AG04449 (cell line): ENCODE results near the gene SARS2.

ENCODE experiments used
- CTCF ChIA-PET: fragments of 350-600 bp; formaldehyde crosslinking; extraction: SDS; loops from one replicate; lab custom pipeline; 2021; ENCODE audit warnings: antibody characterized with exemption; lab: Yijun Ruan, JAX
- POLR2A ChIA-PET: fragments of 400-600, 350-600 bp; formaldehyde crosslinking; extraction: SDS; loops from one replicate; lab custom pipeline; 2020; ENCODE audit warnings: antibody characterized with exemption, inconsistent platforms; lab: Yijun Ruan, JAX
- DNase-seq: peaks from one replicate; pipeline ENCODE4 v3.0.0-alpha.2; 2010; ENCODE audit warnings: low read depth, low spot score
- H3K4me3 ChIP-seq: 2 replicates; pipeline ENCODE4 v1.5.1; 2011; ENCODE audit warnings: low read depth, mild to moderate bottlenecking, control low read depth, low read length
- TF ChIP-seq, protein P1 (sequence below): IDR thresholded peaks from one replicate; pipeline ENCODE4 v1.5.1; 2011; ENCODE audit warnings: mild to moderate bottlenecking, moderate library complexity, low read length, control low read depth, inconsistent platforms; ENCODE audit not compliant: insufficient read depth; ENCODE audit errors: missing control alignments

The SARS2 gene

DNA sequence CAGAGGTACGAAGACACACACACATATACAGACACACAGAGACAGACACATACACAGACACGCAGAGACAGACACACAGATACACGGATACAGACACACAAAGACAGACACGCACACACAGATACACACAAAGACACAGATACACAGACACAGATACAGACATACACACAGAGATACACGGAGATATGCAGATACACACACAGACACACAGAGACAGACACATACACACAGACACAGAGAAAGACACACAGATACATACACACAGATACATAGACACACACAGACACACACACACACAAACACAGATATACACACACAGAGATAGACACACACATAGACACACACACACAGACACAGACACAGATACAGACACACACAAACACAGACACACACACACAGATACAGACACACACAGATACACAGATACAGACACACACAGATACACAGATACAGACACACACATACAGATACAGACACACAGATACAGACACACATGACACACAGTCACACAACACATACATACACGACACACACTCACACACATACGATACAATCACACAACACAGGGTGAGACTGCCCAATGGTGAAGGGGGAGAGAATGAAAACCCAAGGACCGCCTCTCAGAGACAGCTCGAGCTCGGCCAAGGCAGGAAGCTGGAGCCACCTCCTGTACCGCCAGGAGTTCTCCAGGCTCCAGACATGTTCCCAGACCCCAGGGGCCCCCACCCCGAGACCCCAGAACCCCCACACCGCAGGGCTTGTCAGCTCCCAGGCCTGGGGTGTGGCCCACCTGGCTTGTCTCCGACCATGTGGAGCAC is 9.8 kb downstream of the SARS2 start:
- CTCF ChIA-PET: interaction anchor here (2.0 to 9.5 kb wide), 2 partner anchors 8 to 10 kb away, joined by 14 to 90 read pairs; partner anchors contain the start of genes MRPS12 and SARS2
- no peak for DNase-seq
- TF ChIP-seq, protein P1, sequence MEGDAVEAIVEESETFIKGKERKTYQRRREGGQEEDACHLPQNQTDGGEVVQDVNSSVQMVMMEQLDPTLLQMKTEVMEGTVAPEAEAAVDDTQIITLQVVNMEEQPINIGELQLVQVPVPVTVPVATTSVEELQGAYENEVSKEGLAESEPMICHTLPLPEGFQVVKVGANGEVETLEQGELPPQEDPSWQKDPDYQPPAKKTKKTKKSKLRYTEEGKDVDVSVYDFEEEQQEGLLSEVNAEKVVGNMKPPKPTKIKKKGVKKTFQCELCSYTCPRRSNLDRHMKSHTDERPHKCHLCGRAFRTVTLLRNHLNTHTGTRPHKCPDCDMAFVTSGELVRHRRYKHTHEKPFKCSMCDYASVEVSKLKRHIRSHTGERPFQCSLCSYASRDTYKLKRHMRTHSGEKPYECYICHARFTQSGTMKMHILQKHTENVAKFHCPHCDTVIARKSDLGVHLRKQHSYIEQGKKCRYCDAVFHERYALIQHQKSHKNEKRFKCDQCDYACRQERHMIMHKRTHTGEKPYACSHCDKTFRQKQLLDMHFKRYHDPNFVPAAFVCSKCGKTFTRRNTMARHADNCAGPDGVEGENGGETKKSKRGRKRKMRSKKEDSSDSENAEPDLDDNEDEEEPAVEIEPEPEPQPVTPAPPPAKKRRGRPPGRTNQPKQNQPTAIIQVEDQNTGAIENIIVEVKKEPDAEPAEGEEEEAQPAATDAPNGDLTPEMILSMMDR: no peak
- POLR2A ChIA-PET: interaction anchor here (0.5 kb wide), 1 partner anchor 99 kb away, joined by 4 read pairs; no protein-coding TSS in a partner anchor
- no peak overlapping the region for H3K4me3 ChIP-seq

- CTCF ChIA-PET: interaction anchor here (9.5 kb wide), 1 partner anchor 8 kb away, joined by 90 read pairs; the partner anchor contains the start of genes MRPS12 and SARS2
- no peak for DNase-seq
- no peak overlapping the region for H3K4me3 ChIP-seq
- TF ChIP-seq, protein P1: no peak
- POLR2A ChIA-PET: no interaction called here
Measured at GRCh38 chr19:38919837-38920601, 10.5 kb downstream of the SARS2 start.

DNA sequence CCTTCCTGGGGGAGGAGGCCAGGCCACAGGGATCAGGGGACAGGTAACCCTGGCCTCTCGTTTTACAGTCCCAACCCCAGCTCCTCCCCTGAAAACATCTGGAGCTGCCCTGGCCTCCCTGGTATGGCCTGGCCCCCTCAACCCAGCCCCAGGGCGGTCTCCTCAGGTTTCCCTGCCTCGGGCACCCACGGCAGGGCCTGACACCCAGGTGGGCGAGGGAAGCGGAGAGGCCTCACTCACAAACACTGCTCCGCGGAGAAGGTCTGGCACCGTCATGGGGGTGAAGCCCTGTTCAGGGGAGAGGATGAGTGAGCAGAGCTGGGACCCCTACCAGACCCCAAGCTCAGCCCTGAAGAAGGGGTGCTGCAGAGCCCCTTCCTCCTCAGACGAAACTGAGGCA is 12.0 kb downstream of the SARS2 start:
- DNase-seq: no peak
- no peak overlapping the region for H3K4me3 ChIP-seq
- TF ChIP-seq, protein P1: no peak
- POLR2A ChIA-PET: no interaction called here
- CTCF ChIA-PET: interaction anchor here (1.1 to 9.5 kb wide), 3 partner anchors 10 to 515 kb away, joined by 3 to 90 read pairs (median 4); partner anchors contain the start of genes FAM98C, MRPS12 and SARS2

- TF ChIP-seq, protein P1: no peak
- DNase-seq: no peak
- ChIA-PET CTCF (interaction anchor here (1.7 to 9.5 kb wide), 2 partner anchors 10 to 515 kb away, joined by 4 to 90 read pairs; partner anchors contain the start of genes FAM98C, MRPS12 and SARS2), POLR2A (no interaction called here)
- no peak overlapping the region for H3K4me3 ChIP-seq
Measured at GRCh38 chr19:38917921-38918491, 12.6 kb downstream of the SARS2 start.

DNA sequence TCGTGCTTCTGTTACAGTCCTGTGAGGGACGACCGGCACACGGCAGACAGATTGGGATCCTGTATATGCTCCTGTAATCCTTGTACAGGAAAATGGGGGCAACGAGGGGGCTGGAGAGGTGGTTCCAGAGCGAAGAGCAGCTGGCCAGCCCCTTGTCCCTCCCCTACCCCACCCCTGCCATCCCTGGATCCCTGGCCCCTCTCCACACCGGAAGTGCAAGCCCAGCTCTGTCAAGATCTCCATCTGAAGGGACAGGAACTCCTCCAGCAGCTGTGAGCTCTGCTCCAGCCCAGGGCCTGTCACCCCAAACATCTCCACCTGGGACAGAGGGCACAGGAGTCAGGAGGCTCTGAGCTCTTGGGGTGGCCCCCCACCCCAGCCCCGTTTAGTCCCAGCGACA is 13.0 kb downstream of the SARS2 start:
- H3K4me3 ChIP-seq: no peak overlapping the region
- ChIA-PET CTCF (interaction anchor here (0.8 to 9.5 kb wide), 3 partner anchors 11 to 514 kb away, joined by 3 to 90 read pairs (median 4); partner anchors contain the start of genes FAM98C, MRPS12 and SARS2), POLR2A (no interaction called here)
- no peak for DNase-seq
- TF ChIP-seq, protein P1: no peak
